CD4-positive, alpha-beta T cell (primary cell): ENCODE results near the gene GALK1. TPM values are rescaled to one million over a fixed set of nuclear protein-coding genes. Genes with fewer than 3 reads are reported as not detected.
A peak's percentile ranks its signal among the peaks of the same experiment; 100 is the strongest.

Source experiments
- ATAC-seq: fragments of 200-7000 bp; cut with Tn5 transposase; one replicate; pipeline ENCODE4 v1.10.0; 2022; ENCODE audit warnings: mild to moderate bottlenecking; ENCODE audit not compliant: poor library complexity
- CTCF ChIA-PET: fragments of 350-600 bp; sonication (Branson Sonifier 250); formaldehyde crosslinking; loops from one replicate; lab custom pipeline; 2021; ENCODE audit warnings: antibody characterized with exemption, inconsistent platforms; lab: Charles Lee
- POLR2A ChIA-PET: fragments of 350-600 bp; sonication (Branson Sonifier 250); formaldehyde crosslinking; loops from one replicate; lab custom pipeline; 2021; ENCODE audit warnings: antibody characterized with exemption, inconsistent platforms; lab: Charles Lee
- DNase-seq, 14 experiments: peaks; one replicate each; pipeline ENCODE4 v3.0.0-alpha.2; 2013 to 2020; ENCODE audit warnings: mixed read lengths in 2 of 14
- H3K27ac ChIP-seq, 2 donors: one replicate each; pipeline versions ENCODE4 v1.5.1 to v1.7.0; 2013; ENCODE audit warnings: low read length in 2 of 2, low read depth in 1 of 2, mild to moderate bottlenecking in 1 of 2
- H3K27me3 ChIP-seq, 2 experiments: 1 replicate in 1 of 2; 2 replicates in 1 of 2; pipeline versions ENCODE4 v1.6.1 to v1.7.0; 2013; ENCODE audit warnings: low read length in 2 of 2, control low read depth in 1 of 2, mild to moderate bottlenecking in 1 of 2, moderate library complexity in 1 of 2; ENCODE audit not compliant: insufficient read depth in 2 of 2, control insufficient read depth in 1 of 2
- H3K36me3 ChIP-seq: one replicate; pipeline ENCODE4 v1.6.1; 2013; ENCODE audit warnings: low read length, control low read depth; ENCODE audit not compliant: insufficient read depth
- H3K4me1 ChIP-seq: one replicate; pipeline ENCODE4 v1.6.1; 2013; ENCODE audit warnings: low read length, control low read depth; ENCODE audit not compliant: insufficient read depth
- H3K4me3 ChIP-seq: one replicate; pipeline ENCODE4 v1.5.1; 2013; ENCODE audit warnings: mild to moderate bottlenecking, low read length, moderate library complexity
- H3K9me3 ChIP-seq, 2 experiments: 1 replicate in 1 of 2; 2 replicates in 1 of 2; pipeline versions ENCODE4 v1.6.1 to v1.7.0; 2013; ENCODE audit warnings: low read length in 2 of 2, mild to moderate bottlenecking in 2 of 2, control low read depth in 1 of 2, moderate library complexity in 1 of 2; ENCODE audit not compliant: control insufficient read depth in 1 of 2, insufficient read depth in 1 of 2
- H3K27ac Mint-ChIP-seq: one replicate; pipeline ENCODE4 v1.8.0; 2020; ENCODE audit warnings: mixed read lengths
- H3K27me3 Mint-ChIP-seq: one replicate; pipeline ENCODE4 v1.8.0; 2021; ENCODE audit warnings: mixed read lengths
- H3K36me3 Mint-ChIP-seq: one replicate; pipeline ENCODE4 v1.8.0; 2021; ENCODE audit warnings: low read depth, mixed read lengths
- H3K4me1 Mint-ChIP-seq: one replicate; pipeline ENCODE4 v1.8.0; 2021; ENCODE audit warnings: low read depth, mixed read lengths
- H3K4me3 Mint-ChIP-seq: one replicate; pipeline ENCODE4 v1.8.0; 2020; ENCODE audit warnings: mild to moderate bottlenecking, mixed read lengths
- H3K9me3 Mint-ChIP-seq: one replicate; pipeline ENCODE4 v1.8.0; 2020; ENCODE audit warnings: mixed read lengths
- CTCF ChIP-seq: fragments of 200-600 bp; IDR thresholded peaks from one replicate; pipeline ENCODE4 v1.8.0; 2022; ENCODE audit warnings: antibody characterized with exemption, mild to moderate bottlenecking
- intact Hi-C, 2 experiments: fragments of 100-400 bp; cut with DNase I in 1 of 2; cut with micrococcal nuclease in 1 of 2; formaldehyde crosslinking; loops; one replicate each; pipeline versions ENCODE4 v1.15.1 to v1.9.0; 2023 to 2025; cut with DNase I, micrococcal nuclease
- total RNA-seq, 174 experiments: library from RNA in 2 of 174; stranded (reverse) in 2 of 174; gene quantifications; one replicate each; pipeline ENCODE4 v1.2.3 and lab custom pipeline; 2021 to 2026

Gene GALK1
- total RNA-seq, 2 experiments from 2014 or later: 5.9 to 6.0 TPM

GRCh38 chr17:75774991-75775668, 10.1 kb upstream of the GALK1 start:
- Mint-ChIP-seq H3K27ac (peak overlapping the region; percentile 72), H3K27me3 (peaks cover 5% of the 10 kb centered on the region), H3K36me3 (peaks cover 54% of the 10 kb centered on the region), H3K9me3 (no peaks in the 10 kb centered on the region), H3K4me1 (peaks cover 46% of the 10 kb centered on the region), H3K4me3 (peak overlapping the region; percentile 97)
- H3K27ac ChIP-seq: no peak overlapping the region
- ChIA-PET CTCF (interaction anchor here (1.2 to 3.5 kb wide), 4 partner anchors 8 to 72 kb away, joined by 3 to 16 read pairs (median 5); partner anchors contain the start of gene GALK1), POLR2A (interaction anchor here (0.8 to 8.7 kb wide), 15 partner anchors 10 to 363 kb away, joined by 3 to 246 read pairs (median 9); partner anchors contain the start of genes GALK1, LLGL2, TRIM65 and UNC13D)
- no peaks in the 10 kb centered on the region for H3K27me3 ChIP-seq
- H3K4me3 ChIP-seq: no peak overlapping the region
- peak in 2 of 14 experiments; percentile 30 to 67 for DNase-seq
- no peak for TF ChIP-seq CTCF
- intact Hi-C loops: loop anchor here in 1 of 2 experiments (5.0 kb wide), 1 partner anchor 72 kb away; no protein-coding TSS in a partner anchor
- H3K9me3 ChIP-seq: no peaks in the 10 kb centered on the region
- ATAC-seq: no peak
- peaks cover 12% of the 10 kb centered on the region for H3K4me1 ChIP-seq
- peaks cover 40% of the 10 kb centered on the region for H3K36me3 ChIP-seq

- ATAC-seq (peak; percentile 3), DNase-seq (peak in 2 of 14 experiments; percentile 13 to 39)
- no peaks in the 10 kb centered on the region for H3K9me3 Mint-ChIP-seq
- intact Hi-C loops: no loop called here
- H3K4me1 Mint-ChIP-seq: peaks cover 40% of the 10 kb centered on the region
- peak overlapping the region; percentile 72 for H3K27ac Mint-ChIP-seq
- peaks cover 40% of the 10 kb centered on the region for H3K36me3 ChIP-seq
- H3K4me1 ChIP-seq: peaks cover 12% of the 10 kb centered on the region
- POLR2A ChIA-PET: interaction anchor here (1.3 to 8.7 kb wide), 11 partner anchors 11 to 249 kb away, joined by 3 to 246 read pairs (median 11); partner anchors contain the start of genes GALK1, LLGL2, UNC13D and UNK
- no peak overlapping the region for H3K4me3 ChIP-seq
- no peak overlapping the region for H3K27ac ChIP-seq
- H3K36me3 Mint-ChIP-seq: peaks cover 50% of the 10 kb centered on the region
- H3K9me3 ChIP-seq: no peaks in the 10 kb centered on the region
- no peaks in the 10 kb centered on the region for H3K27me3 ChIP-seq
- CTCF ChIA-PET: interaction anchor here (1.8 to 3.5 kb wide), 3 partner anchors 9 to 21 kb away, joined by 4 to 16 read pairs (median 6); partner anchors contain the start of gene GALK1
- peaks cover 2% of the 10 kb centered on the region for H3K27me3 Mint-ChIP-seq
- H3K4me3 Mint-ChIP-seq: peak overlapping the region; percentile 97
- no peak for TF ChIP-seq CTCF
These were observed 9.5 kb upstream of the GALK1 start for GRCh38 chr17:75774471-75774990.

- DNase-seq: peak in 2 of 14 experiments; percentile 44 to 56
- no peak overlapping the region for H3K4me3 ChIP-seq
- no peak for TF ChIP-seq CTCF
- CTCF ChIA-PET: interaction anchor here (1.0 to 3.5 kb wide), 5 partner anchors 9 to 26 kb away, joined by 3 to 16 read pairs (median 4); partner anchors contain the start of gene GALK1
- no peaks in the 10 kb centered on the region for H3K9me3 ChIP-seq
- POLR2A ChIA-PET: interaction anchor here (1.0 to 8.7 kb wide), 9 partner anchors 11 to 123 kb away, joined by 3 to 246 read pairs (median 4); partner anchors contain the start of genes GALK1, TRIM65, UNC13D and UNK
- no peaks in the 10 kb centered on the region for H3K27me3 ChIP-seq
- no peaks in the 10 kb centered on the region for H3K27me3 Mint-ChIP-seq
- ATAC-seq: no peak
- no peak overlapping the region for H3K27ac ChIP-seq
- peaks cover 47% of the 10 kb centered on the region for H3K36me3 Mint-ChIP-seq
- peak overlapping the region; percentile 72 for H3K27ac Mint-ChIP-seq
- H3K4me1 Mint-ChIP-seq: peaks cover 38% of the 10 kb centered on the region
- H3K4me3 Mint-ChIP-seq: peak overlapping the region; percentile 97
- peaks cover 12% of the 10 kb centered on the region for H3K4me1 ChIP-seq
- no peaks in the 10 kb centered on the region for H3K9me3 Mint-ChIP-seq
- intact Hi-C loops: no loop called here
- peaks cover 39% of the 10 kb centered on the region for H3K36me3 ChIP-seq
These were observed 8.9 kb upstream of the GALK1 start for GRCh38 chr17:75773808-75774470.
